Epithelial cell of esophagus (primary cell): ENCODE measurements around the gene PRRT3.

Experiments used
- DNase-seq: peaks from one replicate; pipeline ENCODE4 v3.0.0; 2010; ENCODE audit warnings: low read depth
- H3K4me3 ChIP-seq: 2 replicates; pipeline ENCODE4 v1.5.1; 2011; ENCODE audit warnings: mild to moderate bottlenecking, low read length, control low read depth
- TF ChIP-seq, protein P1 (sequence below): IDR thresholded peaks from 2 replicates; pipeline ENCODE4 v1.5.1; 2011; ENCODE audit warnings: low read depth, mild to moderate bottlenecking, low read length, control low read depth, inconsistent platforms; ENCODE audit not compliant: insufficient read depth; ENCODE audit errors: missing control alignments

Gene PRRT3

GRCh38 chr3:9933561-9934234 lies 18.5 kb downstream of the PRRT3 start, which contains the start of gene CRELD1:
Gene CRELD1, plus strand, starts transcription at chr3:9933834. Its CDS starts 605 bp downstream, at chr3:9934439.
- DNase-seq: peak; percentile 98
- TF ChIP-seq, protein P1, sequence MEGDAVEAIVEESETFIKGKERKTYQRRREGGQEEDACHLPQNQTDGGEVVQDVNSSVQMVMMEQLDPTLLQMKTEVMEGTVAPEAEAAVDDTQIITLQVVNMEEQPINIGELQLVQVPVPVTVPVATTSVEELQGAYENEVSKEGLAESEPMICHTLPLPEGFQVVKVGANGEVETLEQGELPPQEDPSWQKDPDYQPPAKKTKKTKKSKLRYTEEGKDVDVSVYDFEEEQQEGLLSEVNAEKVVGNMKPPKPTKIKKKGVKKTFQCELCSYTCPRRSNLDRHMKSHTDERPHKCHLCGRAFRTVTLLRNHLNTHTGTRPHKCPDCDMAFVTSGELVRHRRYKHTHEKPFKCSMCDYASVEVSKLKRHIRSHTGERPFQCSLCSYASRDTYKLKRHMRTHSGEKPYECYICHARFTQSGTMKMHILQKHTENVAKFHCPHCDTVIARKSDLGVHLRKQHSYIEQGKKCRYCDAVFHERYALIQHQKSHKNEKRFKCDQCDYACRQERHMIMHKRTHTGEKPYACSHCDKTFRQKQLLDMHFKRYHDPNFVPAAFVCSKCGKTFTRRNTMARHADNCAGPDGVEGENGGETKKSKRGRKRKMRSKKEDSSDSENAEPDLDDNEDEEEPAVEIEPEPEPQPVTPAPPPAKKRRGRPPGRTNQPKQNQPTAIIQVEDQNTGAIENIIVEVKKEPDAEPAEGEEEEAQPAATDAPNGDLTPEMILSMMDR: no peak

GRCh38 chr3:9932843-9933560 lies 19.2 kb downstream of the PRRT3 start:
- H3K4me3 ChIP-seq: peak overlapping the region; percentile 83
- TF ChIP-seq, protein P1: peak; percentile 69
- DNase-seq: peak; percentile 80

More at GRCh38 chr3:9933561-9934234, 18.5 kb downstream of the PRRT3 start, which contains the start of gene CRELD1:
- peak within 1 kb of the TSS; percentile 83 for H3K4me3 ChIP-seq

DNA sequence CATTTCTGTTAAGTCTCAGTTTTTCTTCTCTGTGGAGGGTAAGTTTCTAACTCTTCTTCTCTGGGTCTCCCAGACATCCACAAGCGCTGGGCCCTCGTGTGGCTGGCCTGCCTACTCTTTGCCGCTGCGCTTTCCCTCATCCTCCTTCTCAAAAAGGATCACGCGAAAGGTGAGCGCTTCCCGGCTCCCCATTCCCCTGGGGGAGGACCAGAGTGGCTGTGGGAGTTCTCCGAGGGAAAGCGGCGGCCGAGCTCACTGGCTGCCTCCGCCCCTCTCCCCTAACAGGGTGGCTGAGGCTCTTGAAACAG lies 19.7 kb downstream of the PRRT3 start:
- TF ChIP-seq, protein P1: no peak
- H3K4me3 ChIP-seq: peak overlapping the region; percentile 83
- DNase-seq: no peak

- DNase-seq: no peak
- TF ChIP-seq, protein P1: no peak
- no peak overlapping the region for H3K4me3 ChIP-seq
These were observed 21.3 kb downstream of the PRRT3 start for GRCh38 chr3:9930804-9931418.

DNA sequence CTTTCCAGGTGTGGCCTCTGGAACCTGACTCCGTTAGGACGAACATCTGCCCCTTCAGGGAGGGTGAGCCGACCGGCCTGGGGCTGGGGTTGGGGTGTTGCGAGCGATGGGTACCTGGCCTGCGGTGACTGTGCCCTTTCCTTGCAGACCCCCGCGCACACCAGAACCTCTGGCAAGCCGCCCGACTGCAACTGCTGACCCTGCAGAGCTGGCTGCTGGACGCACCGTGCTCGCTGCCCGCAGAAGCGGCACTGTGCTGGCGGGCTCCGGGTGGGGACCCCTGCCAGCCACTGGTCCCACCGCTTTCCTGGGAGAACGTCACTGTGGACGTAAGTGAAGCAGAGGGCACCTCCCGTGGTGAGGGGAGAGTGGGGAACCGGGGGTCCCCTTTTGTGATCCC lies 24.1 kb downstream of the PRRT3 start:
- no peak overlapping the region for H3K4me3 ChIP-seq
- DNase-seq: no peak
- TF ChIP-seq, protein P1: no peak

DNA sequence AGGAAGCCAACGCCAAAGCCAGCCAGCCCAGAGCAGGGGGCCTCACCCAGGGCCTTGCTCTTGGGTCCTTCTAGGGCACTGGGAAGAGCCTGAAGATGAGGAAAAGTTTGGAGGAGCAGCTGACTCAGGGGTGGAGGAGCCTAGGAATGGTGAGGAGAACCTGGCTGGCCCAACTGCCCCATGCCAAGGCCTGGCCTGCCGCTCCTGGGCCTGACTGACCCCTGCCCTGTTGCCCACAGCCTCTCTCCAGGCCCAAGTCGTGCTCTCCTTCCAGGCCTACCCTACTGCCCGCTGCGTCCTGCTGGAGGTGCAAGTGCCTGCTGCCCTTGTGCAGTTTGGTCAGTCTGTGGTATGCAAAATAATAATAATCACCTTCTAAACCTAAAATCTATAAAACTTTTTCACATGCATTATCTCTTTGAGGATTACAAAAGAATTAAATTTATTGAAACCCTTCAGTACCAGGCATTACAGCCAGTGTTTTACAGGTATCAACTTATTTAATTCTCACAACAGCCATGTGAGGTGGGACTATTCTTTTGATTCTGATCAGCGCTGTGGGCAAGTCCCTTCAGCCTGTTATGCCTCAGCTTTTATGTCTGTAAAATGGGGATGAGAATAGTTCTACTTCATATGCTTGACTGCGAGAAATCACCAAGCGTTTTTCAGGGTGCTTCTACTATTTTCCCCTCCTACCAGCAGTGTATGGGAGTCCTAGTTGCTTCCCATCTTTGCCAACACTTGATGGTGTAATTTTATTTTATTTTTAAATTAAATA lies 33.8 kb downstream of the PRRT3 start:
- DNase-seq: no peak
- peak overlapping the region; percentile 61 for H3K4me3 ChIP-seq
- TF ChIP-seq, protein P1: no peak
